ENCODE results near the gene HDAC7.

Gene HDAC7

GRCh38 chr12:47807338-47807737 is 12.4 kb downstream of the HDAC7 start:
- Mint-ChIP-seq H3K27ac (peak overlapping the region; percentile 98), H3K4me1 (peaks cover 79 to 97% of the 10 kb centered on the region in 2 donors), H3K4me3 (peak overlapping the region; percentile 11 to 77), H3K27me3 (no peaks in the 10 kb centered on the region), H3K36me3 (peaks cover 19 to 44% of the 10 kb centered on the region in 2 donors), H3K9me3 (no peaks in the 10 kb centered on the region)
- DNase-seq (no peak), ATAC-seq (replicated peaks) (no peak)

- peak overlapping the region; percentile 72 for H3K27ac Mint-ChIP-seq
These were observed 14.3 kb downstream of the HDAC7 start for GRCh38 chr12:47805417-47805816.

GRCh38 chr12:47804171-47804570 is 15.5 kb downstream of the HDAC7 start:
- Mint-ChIP-seq H3K27me3 (no peaks in the 10 kb centered on the region), H3K4me3 (no peak overlapping the region), H3K4me1 (peaks cover 76 to 92% of the 10 kb centered on the region in 2 donors), H3K9me3 (no peaks in the 10 kb centered on the region), H3K36me3 (peaks cover 28 to 60% of the 10 kb centered on the region in 2 donors), H3K27ac (peak overlapping the region; percentile 83)
- DNase-seq = no peak
- ATAC-seq (replicated peaks) = no peak

More at GRCh38 chr12:47805417-47805816, 14.3 kb downstream of the HDAC7 start:
- ATAC-seq (replicated peaks) (no peak), DNase-seq (no peak)
- Mint-ChIP-seq H3K27me3 (no peaks in the 10 kb centered on the region), H3K9me3 (no peaks in the 10 kb centered on the region), H3K36me3 (peaks cover 26 to 59% of the 10 kb centered on the region in 2 donors), H3K4me3 (peak overlapping the region; percentile 5 to 26), H3K4me1 (peaks cover 73 to 97% of the 10 kb centered on the region in 2 donors)

GRCh38 chr12:47803191-47803875 is 16.4 kb downstream of the HDAC7 start:
- Mint-ChIP-seq H3K27me3 (no peaks in the 10 kb centered on the region), H3K4me1 (peaks cover 69 to 87% of the 10 kb centered on the region in 2 donors), H3K27ac (peak overlapping the region; percentile 83), H3K9me3 (no peaks in the 10 kb centered on the region), H3K4me3 (peak overlapping the region; percentile 10 to 65), H3K36me3 (peaks cover 31 to 63% of the 10 kb centered on the region in 2 donors)
- DNase-seq = no peak
- ATAC-seq (replicated peaks) = peak in 1 of 2 donors; percentile 40

GRCh38 chr12:47802312-47802711 is 17.4 kb downstream of the HDAC7 start:
- DNase-seq (no peak), ATAC-seq (replicated peaks) (peak in 1 of 2 donors; percentile 14)
- H3K4me1 Mint-ChIP-seq = peaks cover 63 to 87% of the 10 kb centered on the region in 2 donors
- peak overlapping the region; percentile 25 to 63 for H3K4me3 Mint-ChIP-seq
- H3K27ac Mint-ChIP-seq = peak overlapping the region; percentile 89
- peaks cover 39 to 63% of the 10 kb centered on the region in 2 donors for H3K36me3 Mint-ChIP-seq
- H3K9me3 Mint-ChIP-seq = no peaks in the 10 kb centered on the region
- H3K27me3 Mint-ChIP-seq = no peaks in the 10 kb centered on the region

- Mint-ChIP-seq H3K27me3 (no peaks in the 10 kb centered on the region), H3K4me3 (peak overlapping the region; percentile 25 to 63), H3K36me3 (peaks cover 38 to 62% of the 10 kb centered on the region in 2 donors), H3K27ac (peak overlapping the region; percentile 89), H3K4me1 (peaks cover 60 to 84% of the 10 kb centered on the region in 2 donors), H3K9me3 (no peaks in the 10 kb centered on the region)
- DNase-seq = no peak
- ATAC-seq (replicated peaks) = no peak
These were observed 17.8 kb downstream of the HDAC7 start for GRCh38 chr12:47801904-47802246.

GRCh38 chr12:47801170-47801903 is 18.4 kb downstream of the HDAC7 start:
- H3K36me3 Mint-ChIP-seq = peaks cover 38 to 62% of the 10 kb centered on the region in 2 donors
- DNase-seq (no peak), ATAC-seq (replicated peaks) (no peak)
- H3K27me3 Mint-ChIP-seq = no peaks in the 10 kb centered on the region
- H3K4me1 Mint-ChIP-seq = peaks cover 56 to 79% of the 10 kb centered on the region in 2 donors
- no peaks in the 10 kb centered on the region for H3K9me3 Mint-ChIP-seq
- H3K4me3 Mint-ChIP-seq = no peak overlapping the region
- peak overlapping the region; percentile 33 for H3K27ac Mint-ChIP-seq

- peak overlapping the region; percentile 33 for H3K27ac Mint-ChIP-seq
- H3K9me3 Mint-ChIP-seq = no peaks in the 10 kb centered on the region
- H3K4me3 Mint-ChIP-seq = no peak overlapping the region
- H3K36me3 Mint-ChIP-seq = peaks cover 40 to 63% of the 10 kb centered on the region in 2 donors
- ATAC-seq (replicated peaks) (no peak), DNase-seq (no peak)
- H3K4me1 Mint-ChIP-seq = peaks cover 49 to 71% of the 10 kb centered on the region in 2 donors
- no peaks in the 10 kb centered on the region for H3K27me3 Mint-ChIP-seq
These were observed 19.1 kb downstream of the HDAC7 start for GRCh38 chr12:47800582-47800981.

- H3K36me3 Mint-ChIP-seq = peaks cover 39 to 61% of the 10 kb centered on the region in 2 donors
- no peaks in the 10 kb centered on the region for H3K9me3 Mint-ChIP-seq
- peaks cover 37 to 60% of the 10 kb centered on the region in 2 donors for H3K4me1 Mint-ChIP-seq
- no peak overlapping the region for H3K4me3 Mint-ChIP-seq
- no peaks in the 10 kb centered on the region for H3K27me3 Mint-ChIP-seq
- DNase-seq (no peak), ATAC-seq (replicated peaks) (no peak)
- peak overlapping the region; percentile 25 for H3K27ac Mint-ChIP-seq
These were observed 20.2 kb downstream of the HDAC7 start for GRCh38 chr12:47799357-47799955.

GRCh38 chr12:47798382-47798948 is 21.2 kb downstream of the HDAC7 start:
- H3K9me3 Mint-ChIP-seq = no peaks in the 10 kb centered on the region
- ATAC-seq (replicated peaks) (no peak), DNase-seq (no peak)
- peaks cover 34 to 50% of the 10 kb centered on the region in 2 donors for H3K4me1 Mint-ChIP-seq
- H3K36me3 Mint-ChIP-seq = peaks cover 46 to 62% of the 10 kb centered on the region in 2 donors
- H3K27ac Mint-ChIP-seq = no peak overlapping the region
- no peak overlapping the region for H3K4me3 Mint-ChIP-seq
- no peaks in the 10 kb centered on the region for H3K27me3 Mint-ChIP-seq

- Mint-ChIP-seq H3K27ac (peak overlapping the region; percentile 60), H3K4me3 (no peak overlapping the region)
These were observed 22.3 kb downstream of the HDAC7 start for GRCh38 chr12:47797441-47797840.

GRCh38 chr12:47795814-47796411 is 23.8 kb downstream of the HDAC7 start:
- H3K36me3 Mint-ChIP-seq = peaks cover 46 to 58% of the 10 kb centered on the region in 2 donors
- no peak overlapping the region for H3K27ac Mint-ChIP-seq
- ATAC-seq (replicated peaks) = no peak
- DNase-seq = no peak
- peaks cover 13 to 24% of the 10 kb centered on the region in 2 donors for H3K4me1 Mint-ChIP-seq
- no peak overlapping the region for H3K4me3 Mint-ChIP-seq
- no peaks in the 10 kb centered on the region for H3K9me3 Mint-ChIP-seq
- H3K27me3 Mint-ChIP-seq = no peaks in the 10 kb centered on the region

More at GRCh38 chr12:47797441-47797840, 22.3 kb downstream of the HDAC7 start:
- ATAC-seq (replicated peaks) (peak; percentile 84 to 88), DNase-seq (no peak)
- no peaks in the 10 kb centered on the region for H3K27me3 Mint-ChIP-seq
- H3K9me3 Mint-ChIP-seq = no peaks in the 10 kb centered on the region
- H3K4me1 Mint-ChIP-seq = peaks cover 24 to 40% of the 10 kb centered on the region in 2 donors
- H3K36me3 Mint-ChIP-seq = peaks cover 44 to 60% of the 10 kb centered on the region in 2 donors

- Mint-ChIP-seq H3K4me1 (peaks cover 11 to 19% of the 10 kb centered on the region in 2 donors), H3K27ac (peak overlapping the region; percentile 56), H3K36me3 (peaks cover 52 to 59% of the 10 kb centered on the region in 2 donors), H3K9me3 (no peaks in the 10 kb centered on the region), H3K27me3 (no peaks in the 10 kb centered on the region), H3K4me3 (no peak overlapping the region)
- no peak for DNase-seq
- ATAC-seq (replicated peaks) = no peak
These were observed 24.4 kb downstream of the HDAC7 start for GRCh38 chr12:47795121-47795813.
